GM18870 (cell line): ENCODE data around the gene CPZ.

ENCODE experiments used
- ATAC-seq: cut with Tn5 transposase; IDR thresholded peaks from one replicate; pipeline ENCODE4 v1.9.1; 2021; ENCODE audit warnings: moderate library complexity; ENCODE audit not compliant: unreplicated experiment

The CPZ gene

DNA sequence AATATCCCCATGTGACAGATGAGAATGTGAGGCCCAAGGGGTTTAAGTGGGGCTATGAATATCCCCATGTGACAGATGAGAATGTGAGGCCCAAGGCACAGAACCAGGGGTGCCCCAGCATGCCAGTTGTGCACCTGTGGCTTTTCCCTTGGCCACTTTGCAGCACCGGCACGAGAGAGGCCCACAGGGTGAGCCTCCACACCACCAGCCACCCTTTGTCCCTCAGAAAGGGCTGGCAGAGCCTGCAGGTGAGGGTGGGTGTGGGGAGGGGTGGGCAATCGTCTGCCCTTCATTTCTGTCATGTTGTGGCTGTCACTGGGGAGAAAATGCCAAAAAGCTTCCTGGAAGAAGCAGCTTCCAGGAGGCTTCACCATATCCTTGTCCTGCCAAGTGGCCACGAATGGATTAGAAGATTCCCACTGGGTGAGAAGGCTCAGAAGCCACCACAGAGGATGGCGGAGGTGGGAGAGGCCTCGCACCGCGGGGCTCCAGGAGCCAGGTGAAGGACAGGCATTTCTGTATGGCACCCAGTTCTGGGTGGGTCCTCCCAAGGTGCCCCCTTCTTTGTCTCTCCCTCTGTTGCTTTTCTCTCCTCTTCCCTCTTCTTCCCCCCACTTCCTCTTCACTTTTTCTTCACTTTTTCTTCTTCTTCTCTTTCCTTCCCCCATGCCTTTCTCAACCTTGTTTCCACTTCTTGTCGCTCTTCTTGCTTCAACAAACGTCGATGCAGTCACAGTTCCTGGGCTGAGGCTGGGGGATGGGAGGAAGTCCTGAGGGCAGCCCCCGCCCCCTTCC is 12.8 kb upstream of the CPZ start:
- no peak for ATAC-seq

DNA sequence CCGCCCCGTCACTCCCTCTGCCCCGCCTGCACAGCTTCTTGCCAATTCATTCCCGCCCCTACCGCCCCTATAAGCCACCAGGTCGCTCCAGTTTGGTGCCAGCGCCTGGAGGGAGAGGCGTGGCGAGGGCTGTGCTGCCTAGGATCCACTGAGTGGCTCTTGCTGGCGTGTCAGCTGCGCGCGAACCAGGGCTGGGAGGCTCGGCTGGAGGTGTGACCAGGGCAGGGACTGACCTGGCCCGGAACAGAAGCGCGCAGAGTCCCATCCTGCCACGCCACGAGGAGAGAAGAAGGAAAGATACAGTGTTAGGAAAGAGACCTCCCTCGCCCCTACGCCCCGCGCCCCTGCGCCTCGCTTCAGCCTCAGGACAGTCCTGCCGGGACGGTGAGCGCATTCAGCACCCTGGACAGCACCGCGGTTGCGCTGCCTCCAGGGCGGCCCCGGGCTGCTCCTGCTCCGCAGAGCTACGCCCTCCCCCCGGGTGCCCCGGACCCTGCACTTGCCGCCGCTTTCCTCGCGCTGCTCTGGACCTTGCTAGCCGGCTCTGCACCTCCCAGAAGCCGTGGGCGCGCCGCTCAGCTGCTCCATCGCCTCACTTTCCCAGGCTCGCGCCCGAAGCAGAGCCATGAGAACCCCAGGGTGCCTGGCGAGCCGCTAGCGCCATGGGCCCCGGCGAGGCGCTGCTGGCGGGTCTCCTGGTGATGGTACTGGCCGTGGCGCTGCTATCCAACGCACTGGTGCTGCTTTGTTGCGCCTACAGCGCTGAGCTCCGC is 12.1 kb upstream of the CPZ start, which contains the start of gene GPR78:
Gene GPR78, plus strand, starts transcription at position 72 of the 773 bp plus-strand sequence. Its CDS starts 591 bp downstream, at position 663.
- no peak for ATAC-seq

DNA sequence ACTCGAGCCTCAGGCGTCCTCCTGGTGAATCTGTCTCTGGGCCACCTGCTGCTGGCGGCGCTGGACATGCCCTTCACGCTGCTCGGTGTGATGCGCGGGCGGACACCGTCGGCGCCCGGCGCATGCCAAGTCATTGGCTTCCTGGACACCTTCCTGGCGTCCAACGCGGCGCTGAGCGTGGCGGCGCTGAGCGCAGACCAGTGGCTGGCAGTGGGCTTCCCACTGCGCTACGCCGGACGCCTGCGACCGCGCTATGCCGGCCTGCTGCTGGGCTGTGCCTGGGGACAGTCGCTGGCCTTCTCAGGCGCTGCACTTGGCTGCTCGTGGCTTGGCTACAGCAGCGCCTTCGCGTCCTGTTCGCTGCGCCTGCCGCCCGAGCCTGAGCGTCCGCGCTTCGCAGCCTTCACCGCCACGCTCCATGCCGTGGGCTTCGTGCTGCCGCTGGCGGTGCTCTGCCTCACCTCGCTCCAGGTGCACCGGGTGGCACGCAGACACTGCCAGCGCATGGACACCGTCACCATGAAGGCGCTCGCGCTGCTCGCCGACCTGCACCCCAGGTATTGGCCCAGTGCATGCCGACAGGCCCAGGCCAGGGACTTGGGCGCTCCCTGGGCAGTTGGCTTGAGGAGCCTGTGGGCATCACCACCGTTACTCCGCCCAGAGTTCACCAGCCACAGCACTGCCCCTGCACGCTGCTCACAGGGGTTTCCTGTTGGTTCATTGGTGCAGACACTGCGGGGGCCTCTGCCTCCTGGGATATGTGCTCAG is 11.3 kb upstream of the CPZ start:
- no peak for ATAC-seq

DNA sequence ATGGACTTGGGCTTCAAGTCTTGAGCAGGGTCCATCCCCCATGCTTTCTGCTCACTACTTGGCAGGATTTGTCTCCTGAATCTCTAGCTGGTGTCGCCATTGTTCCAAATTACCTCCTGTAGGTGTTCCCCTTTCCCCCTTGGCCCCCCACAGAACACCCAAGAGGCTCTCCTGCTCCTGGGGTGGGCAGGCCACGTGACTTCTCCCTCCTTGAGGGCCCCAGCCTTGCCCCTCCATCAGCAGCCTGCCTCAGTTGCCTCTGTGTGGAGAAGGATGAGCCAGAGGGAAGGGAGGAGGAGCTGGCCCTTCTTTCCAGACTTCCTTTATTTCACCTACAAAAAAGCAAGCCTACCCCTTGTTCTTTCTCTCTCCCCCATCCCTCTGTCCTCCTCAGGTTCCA is 10.5 kb upstream of the CPZ start:
- no peak for ATAC-seq

DNA sequence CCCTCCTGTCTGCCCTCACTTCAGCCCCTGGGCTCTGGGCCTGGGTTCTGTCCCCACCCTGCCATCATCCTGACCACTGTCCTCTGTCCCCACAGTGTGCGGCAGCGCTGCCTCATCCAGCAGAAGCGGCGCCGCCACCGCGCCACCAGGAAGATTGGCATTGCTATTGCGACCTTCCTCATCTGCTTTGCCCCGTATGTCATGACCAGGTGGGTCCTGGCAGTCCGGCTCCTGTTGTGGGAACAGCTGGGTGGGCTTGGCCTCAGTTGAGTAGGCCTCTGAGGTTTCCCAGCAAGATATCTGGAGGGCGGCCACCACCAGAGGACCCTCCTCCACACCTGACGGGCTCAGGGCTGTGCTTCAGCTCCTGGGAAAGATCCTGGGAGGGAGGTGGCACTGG is 10.1 kb upstream of the CPZ start:
- ATAC-seq: no peak

DNA sequence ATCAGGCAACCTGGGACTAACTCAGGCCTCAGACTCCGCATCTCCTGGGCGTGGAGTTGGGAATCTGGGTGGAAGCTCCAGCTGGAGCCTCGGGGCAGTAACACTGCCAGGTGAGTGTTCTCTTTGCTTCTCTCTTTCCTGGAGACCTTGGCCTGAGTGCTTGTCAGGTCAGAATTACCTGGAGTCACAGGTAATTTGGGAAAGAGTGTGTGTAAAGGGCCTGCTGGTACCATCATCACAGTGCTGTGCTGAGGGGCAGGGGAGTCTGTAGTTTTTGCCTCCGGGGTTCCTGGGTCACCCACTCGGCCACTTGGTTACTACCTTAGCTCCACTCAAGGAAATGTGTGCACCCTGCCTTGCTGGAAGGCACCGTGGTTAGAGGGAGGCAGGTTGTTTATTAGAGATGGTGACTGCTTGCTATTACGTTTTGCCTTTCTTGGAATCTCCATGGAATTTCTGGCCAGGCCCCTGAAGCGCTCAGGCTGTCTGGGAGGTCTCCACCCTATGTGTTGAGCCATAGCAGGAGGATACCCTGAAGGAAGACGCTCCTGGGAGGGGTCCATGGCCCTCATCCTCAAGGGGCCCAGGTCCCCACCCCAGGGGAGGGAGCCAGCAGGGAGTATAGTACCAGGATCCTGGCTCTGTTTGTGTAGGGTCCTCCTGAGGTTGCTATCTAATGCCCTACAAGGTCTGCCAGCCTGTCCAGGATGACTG is 9.5 kb upstream of the CPZ start:
- ATAC-seq: no peak

DNA sequence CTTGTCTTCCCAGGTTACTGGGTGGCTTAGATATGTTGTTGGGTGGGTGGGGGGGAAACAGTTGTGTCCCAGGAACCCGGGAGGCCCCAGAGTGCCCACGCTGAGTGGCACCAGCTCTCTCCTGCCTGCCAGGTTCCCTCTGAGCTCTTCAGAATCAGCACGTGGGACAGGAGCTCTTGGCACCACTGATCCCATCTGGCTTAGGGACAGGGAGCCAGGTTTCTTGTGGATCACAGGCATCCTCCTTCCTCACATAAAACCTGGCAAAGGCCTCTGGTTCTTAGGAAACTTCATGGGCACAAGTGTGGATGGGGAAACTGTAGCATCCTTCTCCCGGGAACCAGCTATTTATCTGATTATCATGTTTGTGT is 8.9 kb upstream of the CPZ start:
- no peak for ATAC-seq

DNA sequence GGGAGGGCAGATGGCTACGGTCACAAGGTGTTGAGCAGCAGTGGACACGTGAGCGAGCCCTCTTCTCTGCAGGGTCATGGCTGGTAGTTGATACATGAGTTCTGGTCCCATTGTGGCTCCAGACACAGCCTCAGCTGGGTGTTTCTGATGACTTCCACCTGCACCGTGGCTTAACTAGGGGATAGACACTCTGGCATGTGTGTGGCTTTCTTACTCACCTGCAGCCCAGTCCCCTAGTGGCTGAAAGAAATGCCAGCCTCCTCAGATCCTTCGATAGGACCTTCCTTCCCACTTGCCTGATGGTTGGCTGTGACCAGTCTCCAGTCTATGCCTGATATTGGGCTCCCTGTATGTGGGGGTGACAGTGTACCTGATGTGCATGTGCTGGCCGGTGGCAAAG is 7.4 kb upstream of the CPZ start:
- no peak for ATAC-seq

DNA sequence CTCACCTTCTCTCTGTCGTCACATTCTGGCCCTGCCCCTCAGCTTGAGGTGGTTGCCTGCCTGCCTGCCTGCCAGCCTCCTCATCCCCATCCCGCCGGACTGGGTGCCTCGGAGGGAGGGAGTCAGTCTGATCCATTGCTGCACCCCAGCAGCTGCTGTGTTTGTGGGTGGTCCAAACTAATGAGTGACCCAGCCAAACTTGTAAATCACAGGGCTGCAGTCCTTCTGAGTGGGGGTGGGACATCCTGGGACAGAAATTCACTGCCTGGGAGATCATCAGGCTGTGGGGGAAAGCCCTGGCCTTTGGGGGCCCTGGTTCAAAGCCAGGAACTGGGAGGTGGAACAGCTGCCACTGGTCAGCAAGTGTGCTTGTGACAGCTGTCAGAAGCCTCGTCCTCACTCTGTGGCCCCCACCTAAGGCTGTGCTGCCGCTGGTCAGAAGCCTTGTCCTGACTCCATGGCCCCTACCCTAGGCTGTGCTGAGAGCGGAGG is 6.8 kb upstream of the CPZ start:
- no peak for ATAC-seq

DNA sequence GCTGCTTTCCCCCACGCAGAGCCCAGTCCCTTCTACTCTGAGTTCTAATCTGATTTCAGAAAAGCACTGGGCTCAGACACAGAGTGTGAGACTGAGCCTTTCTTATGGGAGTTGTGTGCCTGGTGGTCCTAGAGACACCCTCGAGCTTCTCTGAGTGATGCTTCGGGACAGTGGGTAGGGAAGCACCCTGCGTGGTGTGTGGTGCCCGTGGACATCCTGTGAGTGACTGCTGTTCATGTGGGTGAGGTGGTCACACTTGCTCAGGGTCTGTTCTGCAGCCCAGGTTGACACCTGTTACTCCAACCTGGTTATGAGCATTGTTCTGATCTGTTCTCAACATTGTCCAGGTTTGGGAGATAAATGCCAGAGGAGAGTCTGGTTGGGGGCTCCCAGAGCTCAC is 6.3 kb upstream of the CPZ start:
- no peak for ATAC-seq

DNA sequence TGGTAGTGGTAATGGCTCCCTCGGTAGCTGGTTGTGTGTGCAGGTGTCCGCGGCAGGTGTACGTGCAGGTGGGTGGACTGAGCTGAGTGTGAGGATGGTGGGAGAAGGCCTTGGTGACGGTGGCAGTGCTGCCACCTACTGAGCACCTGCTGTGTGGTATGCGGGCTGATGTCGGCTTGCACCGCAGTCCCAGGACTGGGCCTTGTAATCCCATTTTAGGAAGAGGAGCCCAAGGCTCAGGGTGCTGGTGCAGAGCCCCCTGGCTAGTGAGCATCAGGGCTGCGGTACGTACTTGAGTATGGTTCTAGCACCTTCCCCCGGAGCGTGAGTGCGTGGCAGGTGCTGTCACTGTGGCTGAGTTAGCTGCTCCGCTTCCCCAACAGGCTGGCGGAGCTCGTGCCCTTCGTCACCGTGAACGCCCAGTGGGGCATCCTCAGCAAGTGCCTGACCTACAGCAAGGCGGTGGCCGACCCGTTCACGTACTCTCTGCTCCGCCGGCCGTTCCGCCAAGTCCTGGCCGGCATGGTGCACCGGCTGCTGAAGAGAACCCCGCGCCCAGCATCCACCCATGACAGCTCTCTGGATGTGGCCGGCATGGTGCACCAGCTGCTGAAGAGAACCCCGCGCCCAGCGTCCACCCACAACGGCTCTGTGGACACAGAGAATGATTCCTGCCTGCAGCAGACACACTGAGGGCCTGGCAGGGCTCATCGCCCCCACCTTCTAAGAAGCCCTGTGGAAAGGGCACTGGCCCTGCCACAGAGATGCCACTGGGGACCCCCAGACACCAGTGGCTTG is 5.7 kb upstream of the CPZ start:
- ATAC-seq: no peak

DNA sequence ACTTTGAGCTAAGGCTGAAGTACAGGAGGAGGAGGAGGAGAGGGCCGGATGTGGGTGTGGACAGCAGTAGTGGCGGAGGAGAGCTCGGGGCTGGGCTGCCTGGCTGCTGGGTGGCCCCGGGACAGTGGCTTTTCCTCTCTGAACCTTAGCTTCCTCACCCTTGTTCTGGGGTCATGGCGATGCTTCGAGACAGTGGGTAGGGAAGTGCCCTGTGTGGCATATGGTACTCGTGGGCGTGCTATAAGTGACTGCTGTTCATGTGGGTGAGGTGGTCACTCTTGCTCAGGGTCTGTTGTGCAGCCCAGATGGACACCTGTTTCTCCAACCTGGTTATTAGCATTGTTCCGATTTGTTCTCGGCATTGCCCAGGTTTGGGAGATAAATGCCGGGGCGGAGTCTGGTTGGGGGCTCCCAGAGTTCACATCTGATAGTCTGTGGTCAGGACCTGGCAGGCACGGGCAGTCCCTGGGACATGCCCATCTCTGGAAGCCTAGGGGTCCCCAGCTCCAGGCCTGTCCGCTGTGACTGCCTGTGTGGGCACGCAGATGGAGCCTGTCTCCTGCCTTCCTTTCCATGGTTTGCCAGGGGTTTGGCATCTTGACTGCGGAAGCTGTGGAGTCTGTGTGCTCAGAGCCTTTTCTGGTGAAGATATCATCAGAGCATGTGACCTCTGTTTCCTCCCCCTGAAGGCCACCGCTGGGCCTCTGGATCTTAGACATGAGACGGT is 4.9 kb upstream of the CPZ start:
- no peak for ATAC-seq

DNA sequence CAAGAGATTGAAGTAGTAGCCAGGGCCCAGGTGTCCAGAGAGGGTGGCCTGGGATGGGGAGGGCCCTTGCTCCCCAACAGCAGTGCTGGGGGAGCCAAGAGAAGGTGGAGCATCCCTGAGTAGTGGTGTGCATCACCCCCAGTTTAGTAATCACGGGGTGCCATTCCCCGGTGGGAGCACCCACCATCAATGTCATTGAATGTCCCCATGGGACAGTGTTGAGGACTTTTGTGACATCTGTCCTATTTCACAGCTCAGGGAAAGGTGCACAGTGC is 4.4 kb upstream of the CPZ start:
- no peak for ATAC-seq

DNA sequence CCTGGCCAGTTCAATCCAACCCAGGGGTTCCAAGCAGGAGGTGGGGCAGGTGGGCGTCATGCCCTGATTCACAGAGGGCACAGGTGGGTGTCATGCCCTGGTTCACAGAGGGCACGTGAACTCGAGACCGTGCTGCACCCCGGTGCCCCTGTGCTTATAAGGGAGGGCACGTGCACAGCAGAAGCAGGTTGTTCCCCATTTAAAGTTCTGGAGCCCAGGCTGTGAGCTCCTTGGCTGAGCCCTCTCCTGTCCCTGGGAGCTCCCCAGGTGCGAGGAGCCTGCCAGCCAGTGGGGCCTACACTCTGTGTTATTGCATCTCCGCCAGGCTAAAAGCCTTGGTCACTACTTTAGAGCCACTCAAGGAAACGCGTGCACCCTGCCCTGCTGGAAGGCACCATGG is 3.2 kb upstream of the CPZ start:
- no peak for ATAC-seq

DNA sequence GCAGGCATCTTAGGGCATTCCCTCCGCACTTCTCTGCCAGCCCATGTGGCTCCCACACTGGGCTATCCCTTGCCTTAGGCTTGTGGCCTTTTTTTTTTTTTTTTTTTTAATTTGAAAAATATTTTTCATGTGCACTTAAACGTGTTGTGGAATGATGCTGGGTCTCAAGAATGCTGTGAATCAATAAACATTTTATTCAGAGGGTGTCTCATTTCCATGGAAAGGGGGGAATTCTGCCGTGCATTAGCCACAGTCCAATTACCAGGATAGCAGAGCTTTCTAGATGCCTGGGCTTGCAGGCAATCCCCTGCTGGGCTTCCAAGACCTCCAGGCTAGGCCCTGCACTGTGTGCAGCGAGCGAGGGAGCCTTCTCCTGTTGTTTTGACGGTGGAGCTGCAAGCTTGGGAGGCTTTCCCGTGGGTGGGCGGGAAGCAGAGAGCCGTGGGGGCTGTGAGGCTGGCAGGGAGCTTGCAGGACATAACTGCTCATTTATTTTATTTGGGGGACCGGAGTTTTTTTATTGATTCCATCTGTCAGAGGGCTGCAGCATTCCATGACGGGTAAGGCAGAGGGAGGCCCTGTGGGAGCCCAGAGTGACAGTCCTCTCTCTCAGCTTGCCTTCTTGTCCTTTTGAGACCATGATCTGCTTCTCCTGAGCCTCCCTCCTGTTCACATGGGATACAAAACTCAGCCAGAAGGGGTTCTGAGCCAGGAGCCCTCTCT is 2.6 kb upstream of the CPZ start:
- no peak for ATAC-seq

DNA sequence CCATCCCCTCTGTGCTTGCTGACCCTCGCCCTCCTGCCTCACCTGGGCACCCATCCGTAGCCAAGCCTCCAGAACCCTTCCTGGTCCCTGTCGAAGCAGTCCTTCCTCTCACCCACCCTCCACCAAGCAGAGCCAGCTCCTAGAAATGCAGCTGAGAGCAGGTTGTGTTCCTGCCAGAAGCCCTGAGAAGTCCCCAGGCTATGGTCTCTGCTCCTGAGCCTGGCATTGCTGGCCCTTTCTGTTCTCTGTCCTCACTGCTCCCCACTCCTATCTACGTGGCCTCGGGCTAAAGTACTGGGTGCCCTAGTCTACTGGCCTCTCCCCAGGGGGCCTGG is 2.1 kb upstream of the CPZ start:
- no peak for ATAC-seq

DNA sequence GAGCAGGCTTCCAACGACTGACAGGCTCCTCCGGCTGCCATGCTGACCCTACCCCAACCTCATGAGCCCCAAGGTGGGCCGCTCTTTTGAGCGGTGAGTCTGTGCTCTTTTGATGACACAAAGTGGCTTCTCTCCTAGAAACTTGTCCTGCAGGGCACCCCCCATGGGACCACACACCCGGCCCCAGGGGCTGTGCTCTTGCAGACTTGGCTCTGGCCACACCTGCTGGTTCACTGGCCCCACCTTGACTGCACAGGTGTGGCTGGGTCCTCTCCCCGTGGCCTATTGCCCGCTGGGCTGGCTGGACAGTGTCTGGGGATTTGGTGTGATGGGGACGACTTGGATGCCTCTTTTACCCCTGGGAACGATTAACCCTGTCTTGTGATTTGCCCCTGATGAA is 1.5 kb upstream of the CPZ start:
- no peak for ATAC-seq

DNA sequence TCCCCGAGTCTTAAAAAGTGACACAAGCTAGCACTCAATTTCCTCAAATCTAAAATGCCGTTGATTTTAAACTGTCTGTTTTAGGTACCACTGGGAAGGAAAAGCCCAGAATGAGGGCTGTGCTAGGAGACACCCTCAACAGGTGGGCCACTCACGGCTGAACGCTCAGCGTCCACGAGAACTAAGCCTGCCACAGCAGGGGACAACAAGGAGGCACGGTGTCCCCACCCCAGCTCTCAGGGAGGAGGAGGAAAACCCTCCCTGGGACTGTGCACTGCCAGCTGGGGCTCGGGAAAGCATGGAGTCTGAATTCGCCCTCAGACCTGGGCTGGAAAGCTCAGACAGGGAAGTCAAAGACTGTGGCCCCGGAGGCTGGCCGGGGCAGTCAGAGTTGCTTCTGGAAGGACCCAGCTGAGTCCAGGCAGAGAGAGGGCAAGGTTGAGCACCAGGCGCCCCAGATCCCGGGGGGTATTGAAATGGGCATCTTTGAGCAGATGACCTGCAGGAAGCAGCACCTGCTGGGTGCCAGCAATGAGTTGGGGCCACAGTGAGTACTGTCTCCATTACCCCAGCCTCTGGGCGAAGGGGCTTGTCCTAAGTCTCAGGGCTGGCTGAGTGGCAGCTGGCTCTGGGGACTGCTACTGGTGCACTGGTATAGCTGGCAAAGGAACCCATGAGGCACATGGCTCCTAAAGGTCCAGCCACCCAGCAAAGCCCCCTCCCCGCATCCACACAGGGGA is 769 bp upstream of the CPZ start:
- no peak for ATAC-seq
